H1 (cell line): ENCODE measurements around the gene PIEZO1. TPM values are rescaled to one million over a fixed set of nuclear protein-coding genes. Genes with fewer than 3 reads are reported as not detected.

ENCODE experiments used
- CTCF ChIA-PET: fragments of 300-600 bp; sonication (Branson Sonifier 250); formaldehyde crosslinking; loops from one replicate; lab custom pipeline; 2021; ENCODE audit not compliant: partially characterized antibody; lab: Charles Lee
- POLR2A ChIA-PET: fragments of 300-600 bp; sonication (Branson Sonifier 250); formaldehyde crosslinking; loops from one replicate; lab custom pipeline; 2021; ENCODE audit warnings: inconsistent platforms; ENCODE audit not compliant: partially characterized antibody; lab: Charles Lee
- DNase-seq, 2 experiments: peaks; one replicate each; pipeline versions ENCODE4 v3.0.0 to v3.0.0-alpha.2; 2010 to 2022; ENCODE audit warnings: low spot score in 2 of 2, low read depth in 1 of 2, mixed read lengths in 1 of 2
- FAIRE-seq: peaks from 2 replicates; lab custom pipeline; 2011; peaks lifted over from hg19 to GRCh38; lab: Jason Lieb, UNC
- H2AFZ ChIP-seq: 2 replicates; pipeline ENCODE4 v1.8.1; 2012; ENCODE audit warnings: low read length, inconsistent platforms
- H2AK5ac ChIP-seq: 2 replicates; pipeline ENCODE4 v1.6.1; 2013; ENCODE audit warnings: low read depth, low read length
- H2BK120ac ChIP-seq: replicated peaks from 2 replicates; pipeline ENCODE3; 2013; ENCODE audit warnings: low read depth, low read length, inconsistent platforms
- H2BK12ac ChIP-seq: 2 replicates; pipeline ENCODE4 v1.6.1; 2013; ENCODE audit warnings: low read depth, low read length
- H2BK15ac ChIP-seq: 2 replicates; pipeline ENCODE4 v1.6.1; 2013; ENCODE audit warnings: low read length
- H2BK20ac ChIP-seq: 2 replicates; pipeline ENCODE4 v1.6.1; 2013; ENCODE audit warnings: low read length
- H2BK5ac ChIP-seq: 2 replicates; pipeline ENCODE4 v1.6.1; 2013; ENCODE audit warnings: low read depth, low read length
- H3K14ac ChIP-seq: 2 replicates; pipeline ENCODE4 v1.6.1; 2013; ENCODE audit warnings: inconsistent platforms; ENCODE audit not compliant: insufficient read length
- H3K18ac ChIP-seq: 2 replicates; pipeline ENCODE4 v1.6.1; 2013; ENCODE audit warnings: low read length; ENCODE audit errors: extremely low read depth
- H3K23ac ChIP-seq: 2 replicates; pipeline ENCODE4 v1.6.1; 2013; ENCODE audit warnings: inconsistent platforms; ENCODE audit not compliant: insufficient read length
- H3K23me2 ChIP-seq: 2 replicates; pipeline ENCODE4 v1.6.1; 2013; ENCODE audit warnings: low read depth, low read length
- H3K27ac ChIP-seq: 2 replicates; pipeline ENCODE4 v1.6.1; 2011; ENCODE audit warnings: low read depth, low read length, inconsistent platforms
- H3K27me3 ChIP-seq, 4 experiments: replicated peaks in 1 of 4; 1 replicate in 1 of 4; 2 replicates in 3 of 4; pipeline versions ENCODE4 v1.6.1 to v1.8.1; 2011 to 2013; ENCODE audit warnings: low read length in 3 of 4, mild to moderate bottlenecking in 3 of 4, inconsistent platforms in 2 of 4, mixed read lengths in 2 of 4, moderate library complexity in 1 of 4; ENCODE audit not compliant: control insufficient read depth in 3 of 4, insufficient read depth in 3 of 4; ENCODE audit errors: extremely low read depth in 1 of 4
- H3K36me3 ChIP-seq, 4 experiments: 2 replicates each; pipeline versions ENCODE4 v1.6.1 to v1.8.1; 2011 to 2013; ENCODE audit warnings: mild to moderate bottlenecking in 4 of 4, low read length in 3 of 4, moderate library complexity in 2 of 4, control low read depth in 1 of 4, inconsistent platforms in 1 of 4; ENCODE audit not compliant: insufficient read depth in 4 of 4, control insufficient read depth in 2 of 4
- H3K4ac ChIP-seq: replicated peaks from 2 replicates; pipeline ENCODE3; 2013; ENCODE audit warnings: low read length, low read depth, mixed read lengths, inconsistent platforms; ENCODE audit not compliant: insufficient read length
- H3K4me1 ChIP-seq, 4 experiments: replicated peaks in 1 of 4; 1 replicate in 1 of 4; 2 replicates in 3 of 4; pipeline versions ENCODE4 v1.6.1 to v1.8.1; 2011 to 2013; ENCODE audit warnings: low read length in 3 of 4, inconsistent platforms in 2 of 4, mixed read lengths in 1 of 4; ENCODE audit not compliant: insufficient read depth in 4 of 4, control insufficient read depth in 3 of 4
- H3K4me2 ChIP-seq, 2 experiments: 2 replicates each; pipeline versions ENCODE4 v1.6.1 to v1.8.1; 2011 to 2013; ENCODE audit warnings: low read depth in 2 of 2, low read length in 2 of 2, control low read depth in 1 of 2, inconsistent platforms in 1 of 2, mild to moderate bottlenecking in 1 of 2; ENCODE audit not compliant: insufficient read depth in 1 of 2
- H3K4me3 ChIP-seq, 4 experiments: fragments of 200-600, 300-600 bp in 1 of 4; sonication (generic), shearing (Covaris generic), sonication (Bioruptor Twin) in 1 of 4; 2 replicates each; pipeline versions ENCODE4 v1.5.1 to v1.8.1; 2011 to 2016; ENCODE audit warnings: low read length in 4 of 4, low read depth in 3 of 4, control low read depth in 2 of 4, inconsistent platforms in 2 of 4, mild to moderate bottlenecking in 2 of 4, mixed read lengths in 1 of 4, moderate library complexity in 1 of 4; ENCODE audit not compliant: insufficient read depth in 2 of 4; ENCODE audit errors: extremely low read depth in 1 of 4
- H3K56ac ChIP-seq: replicated peaks from 2 replicates; pipeline ENCODE3; 2013; ENCODE audit warnings: low read depth, mild to moderate bottlenecking, mixed read lengths, low read length, inconsistent platforms; ENCODE audit not compliant: insufficient read length
- H3K79me1 ChIP-seq: 2 replicates; pipeline ENCODE4 v1.6.1; 2013; ENCODE audit warnings: low read depth, low read length, control low read depth
- H3K79me2 ChIP-seq, 2 experiments: 2 replicates each; pipeline versions ENCODE4 v1.6.1 to v1.8.1; 2012 to 2013; ENCODE audit warnings: low read length in 2 of 2, mild to moderate bottlenecking in 2 of 2, inconsistent platforms in 1 of 2; ENCODE audit not compliant: insufficient read depth in 2 of 2, control insufficient read depth in 1 of 2
- H3K9ac ChIP-seq, 4 experiments: replicated peaks in 1 of 4; 1 replicate in 1 of 4; 2 replicates in 3 of 4; pipeline versions ENCODE4 v1.6.1 to v1.8.1; 2011 to 2013; ENCODE audit warnings: low read depth in 3 of 4, low read length in 3 of 4, control low read depth in 2 of 4, mild to moderate bottlenecking in 2 of 4, moderate library complexity in 2 of 4, inconsistent platforms in 1 of 4; ENCODE audit errors: extremely low read depth in 1 of 4
- H3K9me3 ChIP-seq, 2 experiments: 2 replicates each; pipeline versions ENCODE4 v1.6.1 to v1.8.1; 2012 to 2013; ENCODE audit warnings: mild to moderate bottlenecking in 2 of 2, moderate library complexity in 2 of 2, control low read depth in 1 of 2, inconsistent platforms in 1 of 2, low read depth in 1 of 2, low read length in 1 of 2, mixed read lengths in 1 of 2; ENCODE audit not compliant: insufficient read depth in 2 of 2
- H4K20me1 ChIP-seq, 2 experiments: replicated peaks in 1 of 2; 2 replicates each; pipeline versions ENCODE3 to v1.8.1; 2011 to 2013; ENCODE audit warnings: inconsistent platforms in 2 of 2, low read length in 2 of 2, mild to moderate bottlenecking in 1 of 2; ENCODE audit not compliant: insufficient read depth in 2 of 2, control insufficient read depth in 1 of 2
- H4K5ac ChIP-seq: 2 replicates; pipeline ENCODE4 v1.6.1; 2013; ENCODE audit warnings: low read length, low read depth, mixed read lengths, inconsistent platforms; ENCODE audit not compliant: insufficient read length
- H4K8ac ChIP-seq: 2 replicates; pipeline ENCODE4 v1.8.0; 2013; ENCODE audit warnings: mild to moderate bottlenecking, moderate library complexity, low read length, inconsistent platforms; ENCODE audit not compliant: insufficient read depth; ENCODE audit errors: extremely low read depth
- H4K91ac ChIP-seq: replicated peaks from 2 replicates; pipeline ENCODE3; 2013; ENCODE audit warnings: low read length, mixed read lengths, inconsistent platforms; ENCODE audit not compliant: insufficient read length
- BCL11A ChIP-seq, 2 experiments: IDR thresholded peaks; one replicate each; pipeline ENCODE4 v1.6.1; 2011; ENCODE audit warnings: low read depth in 2 of 2, low read length in 2 of 2, mild to moderate bottlenecking in 2 of 2
- CTBP2 ChIP-seq: IDR thresholded peaks from 2 replicates; pipeline ENCODE4 v1.7.0; 2011; ENCODE audit warnings: borderline replicate concordance, mild to moderate bottlenecking, moderate library complexity, mixed read lengths, low read length; ENCODE audit not compliant: insufficient read depth, insufficient read length
- EZH2 ChIP-seq: fragments of 200-600 bp; sonication (generic); IDR thresholded peaks from 2 replicates; pipeline ENCODE4 v1.7.1; 2012; ENCODE audit warnings: low read depth, mild to moderate bottlenecking, moderate library complexity, low read length, inconsistent platforms; ENCODE audit not compliant: severe bottlenecking
- HDAC6 ChIP-seq: IDR thresholded peaks from one replicate; pipeline ENCODE4 v1.7.1; 2012; ENCODE audit warnings: low read depth, mild to moderate bottlenecking, inconsistent platforms, low read length, moderate library complexity
- RNF2 ChIP-seq: fragments of 200-900, 300-1000 bp; sonication (generic); IDR thresholded peaks from 2 replicates; pipeline ENCODE4 v1.7.1; 2016; ENCODE audit warnings: borderline replicate concordance, low read depth, mild to moderate bottlenecking, antibody characterized with exemption, low read length; ENCODE audit not compliant: poor library complexity, severe bottlenecking; ENCODE audit errors: missing control alignments
- SP1 ChIP-seq: IDR thresholded peaks from 2 replicates; pipeline ENCODE4 v1.6.1; 2011; ENCODE audit warnings: low read depth, low read length
- SRF ChIP-seq: IDR thresholded peaks from 2 replicates; pipeline ENCODE4 v1.6.1; 2011; ENCODE audit warnings: mild to moderate bottlenecking, low read depth, low read length, moderate library complexity
- TBP ChIP-seq: IDR thresholded peaks from 2 replicates; pipeline ENCODE4 v1.6.1; 2011; ENCODE audit warnings: low read depth, low read length, improper control_type of control experiment
- TEAD4 ChIP-seq: IDR thresholded peaks from 2 replicates; pipeline ENCODE4 v1.6.1; 2012; ENCODE audit warnings: low read depth, low read length, inconsistent platforms, mixed read lengths
- YY1 ChIP-seq: IDR thresholded peaks from 2 replicates; pipeline ENCODE4 v1.6.1; 2011; ENCODE audit warnings: low read depth, mild to moderate bottlenecking, low read length
- whole genome bisulfite sequencing, 2 experiments: shearing (Covaris generic) in 1 of 2; methylation state at CpG; one replicate each; pipeline versions ENCODE4 v1.1.6 to v1.1.7; 2013 to 2015; ENCODE audit warnings: low lambda C conversion rate in 2 of 2, mixed read lengths in 2 of 2, inconsistent platforms in 1 of 2, low coverage in 1 of 2, missing lambda C conversion rate in 1 of 2; ENCODE audit not compliant: insufficient replicate concordance in 2 of 2, insufficient coverage in 1 of 2, insufficient read length in 1 of 2; ENCODE audit errors: extremely low coverage in 1 of 2, missing lambda C conversion rate in 1 of 2; 5-methylcytosine and 5-hydroxymethylcytosine counted together
- polyA plus RNA-seq, 7 experiments: library from polyadenylated mRNA; depleted of rRNA in 3 of 7; stranded (reverse) in 5 of 7; unstranded in 2 of 7; fragments of >200 nt in 5 of 7; fragments of 200-250 nt in 2 of 7; gene quantifications; 1 replicate in 5 of 7; 2 replicates in 1 of 7; 4 replicates in 1 of 7; pipeline versions ENCODE4 v1.2.1 to v1.2.3, GENCODE V29; 2011 to 2013; ENCODE audit warnings: missing spikeins in 2 of 7, mixed read lengths in 2 of 7
- total RNA-seq: library from RNA; stranded (reverse); fragmentation: NEBNext Ultra II Directional; extraction: Animal tissue kit (Norgen Biotek cat#: 25700); gene quantifications from 2 replicates; pipeline ENCODE4 v1.2.1, GENCODE V29; 2021
- TF ChIP-seq, protein P1 (sequence below): IDR thresholded peaks from 2 replicates; pipeline ENCODE4 v1.6.1; 2011; ENCODE audit warnings: low read depth, mild to moderate bottlenecking, low read length; ENCODE audit not compliant: insufficient read depth

PIEZO1 gene
- total and polyA plus RNA-seq, 2 of the 8 experiments (the other 6 are each of a cell fraction or from before 2014, with no cell fraction given): 42.3 to 67.5 TPM

- DNase-seq (no peak), FAIRE-seq (no peak)
- Histone ChIP-seq H3K14ac (no peak overlapping the region), H4K8ac (peak overlapping the region; percentile 71), H4K5ac (peak overlapping the region; percentile 4), H2BK20ac (0 out of 2 replicates have a peak overlapping the region, but pooled peaks have one; percentile 48), H3K27ac (no peak overlapping the region), H2AK5ac (no peak overlapping the region; the same call in 1 of the 2 replicates), H4K91ac (peak overlapping the region; percentile 98), H3K4ac (peak overlapping the region; percentile 46), H3K56ac (no peak overlapping the region), H3K4me3 (no peak overlapping the region; a peak in 1 of 8 replicates), H2BK12ac (peak overlapping the region; percentile 97; the same call in 1 of the 2 replicates), H3K23ac (no peak overlapping the region), H3K23me2 (no peaks in the 10 kb centered on the region; the same call in 1 of the 2 replicates), H2AFZ (no peak overlapping the region), H3K9me3 (no peaks in the 10 kb centered on the region), H3K4me1 (peaks cover 0 to 26% (median 18%) of the 10 kb centered on the region in 4 experiments; a peak in 6 of 7 replicates), H3K79me1 (no peaks in the 10 kb centered on the region), H3K36me3 (no peaks in the 10 kb centered on the region), H2BK15ac (peak overlapping the region; percentile 75), H3K4me2 (no peak overlapping the region), H4K20me1 (no peaks in the 10 kb centered on the region), H3K79me2 (no peaks in the 10 kb centered on the region), H3K9ac (no peak overlapping the region), H2BK120ac (no peak overlapping the region), H2BK5ac (peak overlapping the region; percentile 78; the same call in 1 of the 2 replicates), H3K18ac (peak overlapping the region; percentile 9), H3K27me3 (no peaks in the 10 kb centered on the region; a peak in 1 of 7 replicates)
- no peak for TF ChIP-seq HDAC6
- TF ChIP-seq YY1: no peak
- no peak for TF ChIP-seq RNF2
- TF ChIP-seq CTBP2: no peak
- TF ChIP-seq EZH2: no peak
- TF ChIP-seq SP1: no peak
- TF ChIP-seq, protein P1, sequence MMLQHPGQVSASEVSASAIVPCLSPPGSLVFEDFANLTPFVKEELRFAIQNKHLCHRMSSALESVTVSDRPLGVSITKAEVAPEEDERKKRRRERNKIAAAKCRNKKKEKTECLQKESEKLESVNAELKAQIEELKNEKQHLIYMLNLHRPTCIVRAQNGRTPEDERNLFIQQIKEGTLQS: no peak
- no peak for TF ChIP-seq TBP
- TF ChIP-seq BCL11A (IDR thresholded peaks at IDR 0.05; ENCODE audit: low read depth in 2 of 2, low read length in 2 of 2): no peak
- TF ChIP-seq TEAD4: no peak
- no peak for TF ChIP-seq SRF
- CTCF ChIA-PET: interaction anchor here (0.6 to 1.8 kb wide), 7 partner anchors 8 to 497 kb away, joined by 3 to 8 read pairs (median 5); no protein-coding TSS in a partner anchor
- WGBS, 2 experiments: 83% methylated on average over 10 of the region's 13 CpGs; no CpG with 5 or more reads in 1 of the 2 experiments
- POLR2A ChIA-PET: interaction anchor here (0.6 to 2.5 kb wide), 5 partner anchors 9 to 43 kb away, joined by 3 to 6 read pairs (median 3); no protein-coding TSS in a partner anchor
Observed at GRCh38 chr16:88792078-88792550, 7.1 kb upstream of the PIEZO1 start.
